ENCODE data around the gene FCRL5. TPM values are rescaled to one million over a fixed set of nuclear protein-coding genes. Genes with fewer than 3 reads are reported as not detected.

Gene FCRL5
- polyA plus RNA-seq (2011; rRNA removed) (not detected in 2 replicates), polyA plus RNA-seq (2017; fragmentation: RNase III; extraction: RNeasy Plus Mini Kit Qiagen cat#74134 plus additional on column Dnase treatment) (not detected in 3 replicates), polyA minus RNA-seq (2011; rRNA and poly(A)+ RNA removed) (not detected in 2 replicates)
- not detected in 2 replicates for polyA plus RNA-seq (2012; cell fraction: cytosol; rRNA removed)
- polyA plus RNA-seq (2012; cell fraction: nucleus; rRNA removed), result not detected in 2 replicates

- FAIRE-seq (no peak), ATAC-seq (no peak), DNase-seq (ENCODE audit: low read depth in 1 of 2, low spot score in 1 of 2) (no peak)
- TF ChIP-seq RCOR1 (IDR thresholded peaks at IDR 0.05; ENCODE audit: low read depth, low read length) (no peak), KDM5A (IDR thresholded peaks at IDR 0.05) (no peak), HOXA7 (CRISPR knock-in tag; IDR thresholded peaks at IDR 0.05) (no peak), ELK1 (IDR thresholded peaks at IDR 0.05; ENCODE audit: low read depth, low read length) (no peak), RNF2 (IDR thresholded peaks at IDR 0.05; ENCODE audit: borderline replicate concordance, low read depth) (no peak)
- Histone ChIP-seq H3K9me3 (no peaks in the 10 kb centered on the region), H3K4me2 (no peak within 1 kb of the TSS), H3K27ac (no peak within 1 kb of the TSS), H3K4me1 (no peaks in the 10 kb centered on the region), H3K4me3 (no peak within 1 kb of the TSS)
- WGBS (ENCODE audit: missing lambda C conversion rate), result 16% methylated on average over 10 of the region's 10 CpGs
- POLR2A ChIA-PET, result no interaction called here
- CTCF ChIA-PET, result no interaction called here
Measured at GRCh38 chr1:157551694-157552693, at the start of gene FCRL5. FCRL5 (minus strand) TSS chr1:157552515; CDS start chr1:157552362, 153 bp downstream.

GRCh38 chr1:157600236-157600635 lies 47.9 kb upstream of the FCRL5 start:
- ChIA-PET POLR2A (no interaction called here), CTCF (interaction anchor here (1.6 kb wide), 1 partner anchor 20 kb away, joined by 5 read pairs; no protein-coding TSS in a partner anchor)
- Histone ChIP-seq H3K4me1 (no peaks in the 10 kb centered on the region), H3K9me3 (no peaks in the 10 kb centered on the region), H3K27ac (no peak overlapping the region), H3K4me2 (no peak overlapping the region), H3K4me3 (no peak overlapping the region)
- DNase-seq (ENCODE audit: low read depth in 1 of 2, low spot score in 1 of 2) (no peak), ATAC-seq (no peak), FAIRE-seq (no peak)
- no peak for TF ChIP-seq EP300 (IDR thresholded peaks at IDR 0.05)
- no peak for TF ChIP-seq CBX2 (IDR thresholded peaks at IDR 0.05; ENCODE audit: borderline replicate concordance, low read depth)
- no peak for TF ChIP-seq TP53 (CRISPR knock-in tag; IDR thresholded peaks at IDR 0.05)
- TF ChIP-seq MYC (IDR thresholded peaks at IDR 0.05; ENCODE audit: borderline replicate concordance, low read length), result no peak
- TF ChIP-seq NR3C1 (IDR thresholded peaks at IDR 0.05), result no peak
- no peak for TF ChIP-seq E2F6 (IDR thresholded peaks at IDR 0.05; ENCODE audit: borderline replicate concordance, low read depth)
- TF ChIP-seq HDAC2 (IDR thresholded peaks at IDR 0.05), result no peak
- TF ChIP-seq KDM1A (IDR thresholded peaks at IDR 0.05; ENCODE audit: low read depth), result no peak
- no peak for TF ChIP-seq CEBPB (IDR thresholded peaks at IDR 0.05)
- 4% methylated on average over 1 of the region's 1 CpG for WGBS (ENCODE audit: missing lambda C conversion rate)

DNA sequence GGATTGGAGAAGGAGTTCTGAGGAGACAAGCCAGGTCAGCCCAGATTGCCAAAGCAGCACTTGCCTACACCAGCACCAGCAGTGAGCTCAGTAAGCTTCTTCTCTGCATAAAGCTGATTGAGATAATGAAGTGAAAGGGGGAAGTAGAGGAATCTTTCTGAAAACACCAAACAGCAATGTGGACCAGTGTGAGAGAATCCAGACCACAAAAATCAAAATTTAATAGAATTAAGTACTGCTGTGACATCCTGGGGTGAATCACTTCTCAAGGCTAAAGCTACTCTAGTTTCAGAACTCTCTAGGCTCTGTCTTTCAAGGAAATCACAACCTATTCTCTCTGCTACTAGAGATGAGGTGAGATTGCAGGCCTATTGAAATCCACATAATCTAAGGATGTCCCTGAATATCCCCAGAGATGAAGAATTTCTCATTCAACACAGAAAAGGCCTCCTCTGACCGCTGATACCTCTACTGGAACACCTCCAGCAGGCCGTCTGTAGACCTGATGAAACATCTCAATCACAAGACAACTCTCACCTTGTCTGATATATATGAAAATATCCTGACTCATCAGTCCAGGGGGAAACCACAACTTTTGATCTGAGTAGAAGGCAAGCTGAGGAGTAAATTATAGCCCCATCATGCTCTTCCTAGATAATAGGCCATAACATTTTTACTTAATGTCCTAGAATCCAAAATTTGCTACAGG lies 45.8 kb upstream of the FCRL5 start, which contains the start of gene FCRL4:
FCRL4 (minus strand) TSS at position 127 of the 709 bp plus-strand sequence. CDS start 141 bp downstream, outside the sequence.
- DNase-seq (ENCODE audit: low read depth in 1 of 2, low spot score in 1 of 2), result no peak
- no peak within 1 kb of the TSS for H3K27ac ChIP-seq
- no peak for FAIRE-seq
- no peaks in the 10 kb centered on the region for H3K9me3 ChIP-seq
- ChIA-PET CTCF (no interaction called here), POLR2A (no interaction called here)
- ATAC-seq, result no peak
- 3% methylated on average over 2 of the region's 2 CpGs for WGBS (ENCODE audit: missing lambda C conversion rate)
- no peak within 1 kb of the TSS for H3K4me3 ChIP-seq
- H3K4me1 ChIP-seq, result no peaks in the 10 kb centered on the region
- no peak within 1 kb of the TSS for H3K4me2 ChIP-seq
- TF ChIP-seq, protein P1, sequence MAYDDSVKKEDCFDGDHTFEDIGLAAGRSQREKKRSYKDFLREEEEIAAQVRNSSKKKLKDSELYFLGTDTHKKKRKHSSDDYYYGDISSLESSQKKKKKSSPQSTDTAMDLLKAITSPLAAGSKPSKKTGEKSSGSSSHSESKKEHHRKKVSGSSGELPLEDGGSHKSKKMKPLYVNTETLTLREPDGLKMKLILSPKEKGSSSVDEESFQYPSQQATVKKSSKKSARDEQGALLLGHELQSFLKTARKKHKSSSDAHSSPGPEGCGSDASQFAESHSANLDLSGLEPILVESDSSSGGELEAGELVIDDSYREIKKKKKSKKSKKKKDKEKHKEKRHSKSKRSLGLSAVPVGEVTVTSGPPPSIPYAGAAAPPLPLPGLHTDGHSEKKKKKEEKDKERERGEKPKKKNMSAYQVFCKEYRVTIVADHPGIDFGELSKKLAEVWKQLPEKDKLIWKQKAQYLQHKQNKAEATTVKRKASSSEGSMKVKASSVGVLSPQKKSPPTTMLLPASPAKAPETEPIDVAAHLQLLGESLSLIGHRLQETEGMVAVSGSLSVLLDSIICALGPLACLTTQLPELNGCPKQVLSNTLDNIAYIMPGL (CRISPR knock-in tag; IDR thresholded peaks at IDR 0.05; ENCODE audit: borderline replicate concordance), result no peak
- no peak for TF ChIP-seq HOXB5 (CRISPR knock-in tag; IDR thresholded peaks at IDR 0.05)
- no peak for TF ChIP-seq EHMT2 (IDR thresholded peaks at IDR 0.05; ENCODE audit: low read depth)
- TF ChIP-seq USF2 (IDR thresholded peaks at IDR 0.05), result no peak
- no peak for TF ChIP-seq MAFK (IDR thresholded peaks at IDR 0.05; ENCODE audit: partially characterized antibody)
- no peak for TF ChIP-seq HOXB13 (CRISPR knock-in tag; IDR thresholded peaks at IDR 0.05; ENCODE audit: low read depth)
- no peak for TF ChIP-seq NPAS2 (CRISPR knock-in tag; IDR thresholded peaks at IDR 0.05; ENCODE audit: borderline replicate concordance)
- no peak for TF ChIP-seq NR3C1 (IDR thresholded peaks at IDR 0.05)
- TF ChIP-seq, protein P2, sequence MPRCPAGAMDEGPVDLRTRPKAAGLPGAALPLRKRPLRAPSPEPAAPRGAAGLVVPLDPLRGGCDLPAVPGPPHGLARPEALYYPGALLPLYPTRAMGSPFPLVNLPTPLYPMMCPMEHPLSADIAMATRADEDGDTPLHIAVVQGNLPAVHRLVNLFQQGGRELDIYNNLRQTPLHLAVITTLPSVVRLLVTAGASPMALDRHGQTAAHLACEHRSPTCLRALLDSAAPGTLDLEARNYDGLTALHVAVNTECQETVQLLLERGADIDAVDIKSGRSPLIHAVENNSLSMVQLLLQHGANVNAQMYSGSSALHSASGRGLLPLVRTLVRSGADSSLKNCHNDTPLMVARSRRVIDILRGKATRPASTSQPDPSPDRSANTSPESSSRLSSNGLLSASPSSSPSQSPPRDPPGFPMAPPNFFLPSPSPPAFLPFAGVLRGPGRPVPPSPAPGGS (IDR thresholded peaks at IDR 0.05), result no peak
- no peak for TF ChIP-seq CTCF (IDR thresholded peaks at IDR 0.05)
